Thyroid gland (tissue), 4 donors: ENCODE results near the gene FRAS1. TPM values are rescaled to one million over a fixed set of nuclear protein-coding genes. Genes with fewer than 3 reads are reported as not detected.
"Not testable (repeated sequence)": the region's sequence is repeated elsewhere in the genome, so short reads cannot be mapped to it uniquely, and the experiment has no call there.

Source experiments
- DNase-seq, 2 donors: peaks; one replicate each; pipeline ENCODE4 v3.0.0-alpha.2; 2019
- H3K27ac ChIP-seq, 3 donors: fragments of 200-600 bp; sonication (generic); 1 replicate in 2 of 3; 2 replicates in 1 of 3; pipeline ENCODE4 v1.5.1; 2016 to 2019; ENCODE audit warnings: mild to moderate bottlenecking in 1 of 3, moderate library complexity in 1 of 3
- H3K27me3 ChIP-seq: fragments of 200-600 bp; sonication (generic); one replicate; pipeline ENCODE4 v1.5.1; 2019
- H3K36me3 ChIP-seq, 2 donors: fragments of 200-600 bp; sonication (generic); one replicate each; pipeline ENCODE4 v1.5.1; 2016 to 2019
- H3K4me1 ChIP-seq, 2 donors: fragments of 200-600 bp; sonication (generic); one replicate each; pipeline ENCODE4 v1.5.1; 2017 to 2019
- H3K4me3 ChIP-seq, 3 donors: fragments of 200-600 bp; sonication (generic); replicated peaks in 1 of 3; 1 replicate in 2 of 3; 2 replicates in 1 of 3; pipeline ENCODE4 v1.5.1; 2016; ENCODE audit warnings: mild to moderate bottlenecking in 1 of 3
- H3K9me3 ChIP-seq: fragments of 200-600 bp; sonication (generic); one replicate; pipeline ENCODE4 v1.5.1; 2017
- CTCF ChIP-seq, 6 experiments: fragments of 200-600 bp in 3 of 6; fragments of 450-650 bp in 3 of 6; sonication (generic) in 3 of 6; IDR thresholded peaks; one replicate each; pipeline ENCODE4 v1.5.1; 2016 to 2019; ENCODE audit warnings: antibody characterized with exemption in 6 of 6, mild to moderate bottlenecking in 2 of 6, inconsistent platforms in 1 of 6, moderate library complexity in 1 of 6
- POLR2A ChIP-seq, 2 donors: fragments of 450-650 bp; IDR thresholded peaks; one replicate each; pipeline ENCODE4 v1.6.1; 2017; ENCODE audit warnings: antibody characterized with exemption in 2 of 2, mild to moderate bottlenecking in 2 of 2, moderate library complexity in 1 of 2
- WGBS, 2 donors: methylation state at CpG; one replicate each; pipeline ENCODE4 v1.1.5; 2017; 5-methylcytosine and 5-hydroxymethylcytosine counted together
- intact Hi-C: fragments of 100-400 bp; cut with DNase I; formaldehyde crosslinking; loops from one replicate; pipeline ENCODE4 v1.15.1; 2023
- total RNA-seq, 4 donors: library from RNA; depleted of rRNA; stranded (reverse); fragments of >200 nt; gene quantifications; one replicate each; pipeline ENCODE4 v1.2.3, GENCODE V29; 2016

The FRAS1 gene
- total RNA-seq, 4 donors from 2014 or later, result 25.4 to 42.3 (median 31.7) TPM

DNA sequence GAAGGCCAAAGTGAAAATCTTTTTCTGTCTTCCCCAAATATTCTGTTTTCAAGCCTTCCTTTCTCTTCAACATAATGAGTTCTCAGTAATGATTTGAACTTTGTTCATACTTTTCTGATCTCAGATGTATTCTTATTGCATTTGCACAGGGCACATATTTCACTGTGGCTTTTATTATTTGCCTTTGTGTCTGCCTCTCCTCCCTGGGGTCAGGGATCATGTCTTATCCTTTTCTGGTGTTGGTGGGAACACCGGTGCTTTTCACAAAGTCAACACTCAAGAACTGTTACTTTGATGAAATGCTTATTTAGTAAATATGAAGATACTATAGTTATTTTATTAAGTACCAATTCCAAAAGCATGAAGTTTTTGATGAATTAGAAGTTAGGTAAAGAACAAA lies 143.8 kb downstream of the FRAS1 start:
- H3K36me3 ChIP-seq, result no peaks in the 10 kb centered on the region
- H3K9me3 ChIP-seq, result no peaks in the 10 kb centered on the region
- no peaks in the 10 kb centered on the region for H3K4me1 ChIP-seq
- 73 to 88% methylated on average over 1 of the region's 1 CpG for WGBS, 2 donors
- no peaks in the 10 kb centered on the region for H3K27me3 ChIP-seq
- H3K4me3 ChIP-seq, result no peak overlapping the region
- no peak for DNase-seq
- no peak overlapping the region for H3K27ac ChIP-seq
- TF ChIP-seq POLR2A (IDR thresholded peaks at IDR 0.05) (no peak), CTCF (IDR thresholded peaks at IDR 0.05) (no peak)
- intact Hi-C loops, result no loop called here

GRCh38 chr4:78204176-78204575 lies 147.1 kb downstream of the FRAS1 start:
- intact Hi-C loops, result no loop called here
- DNase-seq, result no peak
- Histone ChIP-seq H3K27me3 (no peaks in the 10 kb centered on the region), H3K9me3 (no peaks in the 10 kb centered on the region), H3K36me3 (no peaks in the 10 kb centered on the region), H3K4me3 (no peak overlapping the region), H3K27ac (no peak overlapping the region), H3K4me1 (no peaks in the 10 kb centered on the region)
- no peak for TF ChIP-seq CTCF (IDR thresholded peaks at IDR 0.05)
- no peak for TF ChIP-seq POLR2A (IDR thresholded peaks at IDR 0.05)
- WGBS, 2 donors, result 46 to 47% methylated on average over 2 of the region's 2 CpGs

DNA sequence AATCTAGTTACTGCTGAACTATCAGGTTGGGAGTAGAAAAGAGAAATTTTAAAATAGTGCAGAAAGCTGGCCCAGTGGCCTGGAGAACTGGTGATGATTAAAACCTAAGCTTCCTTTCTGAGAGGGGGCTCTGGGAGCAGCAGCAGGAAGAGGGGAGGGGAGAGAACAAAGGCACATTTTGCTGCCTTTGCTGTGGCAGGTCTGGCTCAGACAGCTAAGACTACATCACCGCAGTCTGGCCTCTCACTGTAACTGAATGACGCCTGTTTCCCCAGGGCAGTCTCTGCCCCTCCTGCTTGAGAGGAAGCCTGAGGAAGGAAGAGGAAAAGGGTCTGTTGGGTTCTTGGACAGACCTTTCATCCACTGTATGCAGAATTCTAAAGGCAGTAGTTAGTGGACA lies 148.5 kb downstream of the FRAS1 start:
- TF ChIP-seq POLR2A (IDR thresholded peaks at IDR 0.05) (no peak), CTCF (IDR thresholded peaks at IDR 0.05) (no peak)
- 67 to 84% methylated on average over 2 of the region's 2 CpGs for WGBS, 2 donors

GRCh38 chr4:78207541-78207940 lies 150.4 kb downstream of the FRAS1 start:
- H3K9me3 ChIP-seq, result no peaks in the 10 kb centered on the region
- no peaks in the 10 kb centered on the region for H3K36me3 ChIP-seq
- no peaks in the 10 kb centered on the region for H3K4me1 ChIP-seq
- H3K4me3 ChIP-seq, result no peak overlapping the region
- intact Hi-C loops, result no loop called here
- no peak for TF ChIP-seq POLR2A (IDR thresholded peaks at IDR 0.05)
- TF ChIP-seq CTCF (IDR thresholded peaks at IDR 0.05), result no peak
- no peaks in the 10 kb centered on the region for H3K27me3 ChIP-seq
- WGBS, 2 donors, result 86 to 89% methylated on average over 3 of the region's 3 CpGs
- no peak overlapping the region for H3K27ac ChIP-seq
- no peak for DNase-seq

More for the DNA sequence above, 148.5 kb downstream of the FRAS1 start:
- Histone ChIP-seq H3K4me3 (no peak overlapping the region), H3K27me3 (no peaks in the 10 kb centered on the region), H3K9me3 (no peaks in the 10 kb centered on the region), H3K4me1 (no peaks in the 10 kb centered on the region), H3K27ac (no peak overlapping the region), H3K36me3 (no peaks in the 10 kb centered on the region)
- intact Hi-C loops, result no loop called here
- no peak for DNase-seq

DNA sequence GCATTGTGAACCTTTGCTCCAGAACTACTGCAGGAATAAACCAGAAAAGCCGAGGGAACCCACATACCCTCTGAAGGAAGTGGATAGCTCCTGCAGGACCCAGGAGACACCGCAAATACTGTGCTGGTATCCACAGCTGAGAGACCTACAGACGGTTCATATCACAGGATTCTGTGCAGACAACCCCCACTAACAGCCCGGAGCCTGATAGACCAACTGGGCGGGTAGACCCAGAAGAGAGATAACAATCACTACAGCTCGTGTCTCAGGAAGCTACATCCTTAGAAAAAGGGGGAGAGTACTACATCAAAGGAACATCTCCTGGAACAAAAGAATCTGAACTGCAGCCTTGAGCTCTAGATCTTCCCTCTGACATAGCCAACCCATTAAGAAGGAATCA lies 150.8 kb downstream of the FRAS1 start:
- no peaks in the 10 kb centered on the region for H3K9me3 ChIP-seq
- no peak for DNase-seq
- WGBS, 2 donors, result 62 to 69% methylated on average over 6 of the region's 6 CpGs
- H3K4me3 ChIP-seq, result no peak overlapping the region
- no peak for TF ChIP-seq CTCF (IDR thresholded peaks at IDR 0.05)
- TF ChIP-seq POLR2A (IDR thresholded peaks at IDR 0.05), result no peak
- no peaks in the 10 kb centered on the region for H3K36me3 ChIP-seq
- no peaks in the 10 kb centered on the region for H3K27me3 ChIP-seq
- H3K27ac ChIP-seq, result no peak overlapping the region
- H3K4me1 ChIP-seq, result peaks cover 0 to 2% of the 10 kb centered on the region in 2 donors
- intact Hi-C loops, result no loop called here

- 90 to 92% methylated on average over 4 of the region's 4 CpGs for WGBS, 2 donors
- H3K9me3 ChIP-seq, intact Hi-C loops: not testable (repeated sequence)
Measured at GRCh38 chr4:78208896-78209295, 151.8 kb downstream of the FRAS1 start.

More at GRCh38 chr4:78208896-78209295, 151.8 kb downstream of the FRAS1 start:
- not testable (repeated sequence) for H3K36me3 ChIP-seq, H3K4me3 ChIP-seq, H3K27me3 ChIP-seq, DNase-seq, H3K4me1 ChIP-seq, H3K27ac ChIP-seq
